HG03095 (cell line): ENCODE results near the gene MYEOV.

Experiments used
- ATAC-seq: cut with Tn5 transposase; IDR thresholded peaks from one replicate; pipeline ENCODE4 v1.9.1; 2021; ENCODE audit warnings: moderate library complexity; ENCODE audit not compliant: unreplicated experiment

Gene MYEOV

GRCh38 chr11:69301081-69301454 is 7.1 kb downstream of the MYEOV start:
- no peak for ATAC-seq

GRCh38 chr11:69301455-69302401 is 7.8 kb downstream of the MYEOV start:
- no peak for ATAC-seq

GRCh38 chr11:69302447-69303020 is 8.6 kb downstream of the MYEOV start:
- no peak for ATAC-seq

- no peak for ATAC-seq
Observed at GRCh38 chr11:69303427-69303826, 9.5 kb downstream of the MYEOV start.

- ATAC-seq: no peak
Observed at GRCh38 chr11:69304258-69304657, 10.3 kb downstream of the MYEOV start.

- ATAC-seq: no peak
Observed at GRCh38 chr11:69304686-69305085, 10.7 kb downstream of the MYEOV start.

- no peak for ATAC-seq
Observed at GRCh38 chr11:69305885-69306540, 12.1 kb downstream of the MYEOV start.

GRCh38 chr11:69306821-69307220 is 12.9 kb downstream of the MYEOV start:
- ATAC-seq: no peak

GRCh38 chr11:69307421-69307820 is 13.5 kb downstream of the MYEOV start:
- ATAC-seq: no peak

- ATAC-seq: no peak
Observed at GRCh38 chr11:69307871-69308431, 14.0 kb downstream of the MYEOV start.

- ATAC-seq: no peak
Observed at GRCh38 chr11:69308491-69308911, 14.5 kb downstream of the MYEOV start.

- no peak for ATAC-seq
Observed at GRCh38 chr11:69308936-69309615, 15.1 kb downstream of the MYEOV start.

- ATAC-seq: no peak
Observed at GRCh38 chr11:69309631-69310280, 15.8 kb downstream of the MYEOV start.

GRCh38 chr11:69310351-69310750 is 16.4 kb downstream of the MYEOV start:
- no peak for ATAC-seq

- ATAC-seq: no peak
Observed at GRCh38 chr11:69310934-69311766, 17.2 kb downstream of the MYEOV start.

GRCh38 chr11:69311767-69312385 is 17.9 kb downstream of the MYEOV start:
- ATAC-seq: no peak

GRCh38 chr11:69312453-69313404 is 18.8 kb downstream of the MYEOV start:
- no peak for ATAC-seq

GRCh38 chr11:69313992-69314391 is 20.0 kb downstream of the MYEOV start:
- ATAC-seq: no peak
